GM18909 (cell line): ENCODE data around the gene ARHGAP35.
"Not testable (repeated sequence)": the region's sequence is repeated elsewhere in the genome, so short reads cannot be mapped to it uniquely, and the experiment has no call there.

Experiments
- ATAC-seq: cut with Tn5 transposase; IDR thresholded peaks from one replicate; pipeline ENCODE4 v1.9.1; 2021; ENCODE audit warnings: mild to moderate bottlenecking; ENCODE audit not compliant: unreplicated experiment, poor library complexity

ARHGAP35 gene

DNA sequence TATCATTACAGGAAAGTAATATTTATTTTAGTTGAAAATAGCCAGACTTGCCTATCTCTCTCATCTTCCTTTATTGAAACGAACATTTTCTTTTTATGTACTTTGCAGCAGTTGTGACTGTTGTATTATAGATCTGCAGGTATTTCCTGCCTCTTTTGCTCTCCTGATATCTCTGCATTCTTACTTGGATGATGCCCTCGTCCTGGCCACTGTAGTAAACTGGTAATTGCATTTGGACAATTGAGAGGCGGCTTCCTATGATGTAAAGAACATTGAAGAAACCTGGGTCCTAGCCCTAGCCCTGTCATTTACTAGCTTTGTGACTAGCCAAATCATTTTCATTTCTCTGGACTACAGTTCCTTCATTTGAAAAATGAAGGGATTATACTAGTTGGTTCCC lies 6.4 kb downstream of the ARHGAP35 start:
- ATAC-seq = no peak

DNA sequence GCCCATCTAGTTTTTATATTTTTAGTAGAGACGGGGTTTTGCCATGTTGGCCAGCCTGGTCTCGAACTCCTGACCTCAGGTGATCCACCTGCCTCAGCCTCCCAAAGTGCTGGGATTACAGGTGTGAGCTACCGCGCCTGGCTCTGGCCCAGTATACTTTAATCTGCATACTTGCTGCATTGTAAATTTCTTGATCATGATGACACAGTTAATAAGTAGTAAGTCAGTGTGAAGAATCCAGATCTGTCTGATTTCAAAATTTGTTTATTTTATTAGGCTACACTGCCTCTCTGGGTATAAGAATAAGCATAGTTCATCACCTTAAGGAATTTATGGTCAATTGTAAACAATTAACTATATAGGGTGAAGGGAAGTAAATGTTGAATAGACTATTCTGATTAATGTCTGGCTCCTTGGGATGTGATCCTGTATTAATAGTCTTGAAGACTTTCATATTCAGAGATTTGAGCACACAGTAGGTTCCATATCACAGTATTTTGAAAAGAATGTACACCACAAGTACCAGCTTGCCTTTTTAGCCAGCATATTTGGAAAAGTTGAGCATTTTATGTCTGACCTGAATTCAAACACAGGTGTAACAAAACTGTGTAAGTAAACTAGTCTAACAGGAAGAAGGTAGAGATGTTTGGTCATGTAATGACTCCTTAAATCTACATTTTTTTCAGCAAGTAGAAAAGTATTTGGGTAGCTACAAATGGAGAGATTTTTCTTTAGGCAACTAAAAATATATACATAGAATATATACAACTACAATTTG lies 7.4 kb downstream of the ARHGAP35 start:
- no peak for ATAC-seq

DNA sequence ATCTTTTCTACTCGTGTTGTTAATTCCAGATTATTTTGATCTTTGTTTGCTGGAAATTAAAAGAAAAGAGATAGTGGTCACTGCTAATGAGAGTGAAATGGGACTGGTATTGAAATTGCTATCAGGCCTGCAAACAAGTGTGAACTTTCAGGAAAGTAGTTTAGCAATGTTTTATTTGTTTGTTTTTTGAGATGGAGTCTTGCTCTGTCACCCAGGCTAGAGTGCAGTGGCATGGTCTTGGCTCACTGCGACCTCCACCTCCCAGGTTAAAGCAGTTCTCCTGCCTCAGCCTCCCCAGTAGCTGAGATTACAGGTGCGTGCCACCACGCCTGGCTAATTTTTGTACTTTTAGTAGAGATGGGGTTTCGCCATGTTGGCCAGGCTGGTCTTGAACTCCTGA lies 10.4 kb downstream of the ARHGAP35 start:
- ATAC-seq = not testable (repeated sequence)

DNA sequence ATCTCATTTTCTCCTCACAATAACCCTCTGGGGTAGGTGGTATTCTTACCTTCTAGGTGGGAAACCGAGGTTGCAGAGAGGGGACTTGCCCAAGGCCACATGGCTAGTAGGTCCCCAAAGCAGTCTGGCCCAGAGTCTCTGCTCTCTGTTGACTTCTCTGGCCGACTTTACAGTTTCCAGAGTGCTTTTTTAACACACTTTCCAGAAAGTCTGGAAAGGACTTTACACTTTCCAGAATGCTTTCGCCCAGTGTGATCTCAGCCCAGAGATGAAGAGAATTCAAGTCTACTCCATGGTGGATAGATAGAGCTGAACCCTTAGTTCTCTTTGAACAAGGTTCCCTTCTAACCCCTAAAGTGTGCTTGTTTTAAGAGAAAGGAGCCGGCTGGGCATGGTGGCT lies 12.2 kb downstream of the ARHGAP35 start:
- no peak for ATAC-seq

DNA sequence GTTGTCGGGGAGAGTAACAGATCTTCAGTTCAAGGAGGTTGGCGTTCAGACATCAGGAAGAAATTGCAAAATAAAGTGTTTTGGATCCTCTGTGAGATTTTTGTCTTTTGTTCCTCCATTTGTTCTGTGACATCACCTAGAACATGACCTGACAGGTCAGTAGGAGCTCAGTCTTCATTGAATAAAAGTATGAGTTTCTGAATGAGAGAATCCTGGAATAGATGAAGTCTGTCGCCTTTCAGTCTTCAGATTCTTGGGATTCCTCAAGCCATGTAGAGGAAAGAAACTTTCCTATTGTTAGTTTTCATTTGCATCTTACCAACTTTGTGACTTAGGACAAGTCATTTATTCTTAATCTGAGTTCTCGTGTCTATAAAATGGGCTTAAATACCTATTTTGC lies 14.4 kb downstream of the ARHGAP35 start:
- ATAC-seq = no peak

DNA sequence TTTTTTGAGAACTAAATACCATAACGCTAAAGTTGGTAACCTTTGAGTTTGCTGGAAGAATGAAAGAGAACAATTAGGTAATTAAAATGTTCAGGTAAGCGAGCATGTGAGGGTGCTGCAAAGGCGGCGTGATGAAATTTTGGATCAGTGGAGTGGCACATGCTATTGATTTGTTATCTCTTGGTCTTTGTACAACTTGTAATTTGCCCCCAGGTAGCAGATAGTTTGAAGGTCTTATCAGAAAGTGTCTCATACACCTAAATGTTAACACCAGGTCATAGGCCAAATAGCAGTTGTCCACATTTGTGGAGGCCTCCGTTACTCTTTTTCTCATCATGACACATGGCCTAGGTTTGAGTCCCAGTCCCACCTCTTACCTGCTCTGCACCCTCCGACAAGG lies 14.9 kb downstream of the ARHGAP35 start:
- no peak for ATAC-seq

DNA sequence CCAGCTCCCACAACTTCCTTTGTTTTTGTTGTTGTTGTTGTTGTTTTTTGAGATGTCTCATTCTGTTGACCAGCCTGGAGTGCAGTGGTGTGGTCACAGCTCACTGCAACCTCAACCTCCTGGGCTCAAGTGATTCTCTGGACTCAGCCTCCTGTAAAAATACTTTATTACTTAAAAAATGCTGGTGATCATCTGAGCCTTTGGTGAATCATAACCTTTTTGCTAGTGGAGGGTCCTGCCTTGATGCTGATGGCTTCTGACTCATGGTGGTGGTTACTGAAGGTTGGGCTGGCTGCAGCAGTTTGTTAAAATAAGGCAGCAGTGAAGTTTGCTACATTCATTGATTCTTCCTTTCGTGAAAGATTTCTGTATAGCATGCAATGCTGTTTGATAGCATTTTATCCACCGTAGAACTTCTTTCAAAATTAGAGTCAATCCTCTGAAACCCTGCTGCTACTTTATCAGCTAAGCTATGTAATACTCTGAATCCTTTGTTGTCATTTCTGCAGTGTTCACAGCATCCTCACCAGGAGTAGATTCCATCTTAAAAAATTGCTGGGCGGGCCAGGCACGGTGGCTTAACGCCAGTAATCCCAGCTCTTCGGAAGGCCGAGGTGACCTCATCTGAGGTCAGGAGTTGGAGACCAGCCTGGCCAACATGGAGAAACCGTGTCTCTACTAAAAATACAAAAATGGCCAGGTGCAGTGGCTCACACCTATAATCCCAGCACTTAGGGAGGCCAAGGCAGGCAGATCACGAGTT lies 18.0 kb downstream of the ARHGAP35 start:
- ATAC-seq = no peak

DNA sequence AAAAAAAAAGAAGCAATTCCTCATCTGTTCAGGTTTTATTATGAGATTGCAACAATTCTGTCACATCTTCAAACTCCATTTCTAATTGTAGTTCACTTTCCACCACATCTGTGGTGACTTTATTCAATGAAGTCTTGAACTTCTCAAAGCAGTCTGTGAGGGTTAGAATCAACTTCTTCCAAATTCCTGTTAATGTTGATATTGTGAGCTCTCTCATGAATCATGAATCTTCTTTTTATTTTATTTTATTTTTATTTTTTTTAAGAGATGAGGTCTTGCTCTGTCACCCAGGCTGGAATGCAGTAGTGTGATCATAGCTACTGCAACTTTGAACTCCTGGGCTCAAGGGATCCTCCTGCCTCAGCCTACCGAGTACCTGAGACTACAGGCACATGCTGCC lies 19.6 kb downstream of the ARHGAP35 start:
- ATAC-seq = no peak

DNA sequence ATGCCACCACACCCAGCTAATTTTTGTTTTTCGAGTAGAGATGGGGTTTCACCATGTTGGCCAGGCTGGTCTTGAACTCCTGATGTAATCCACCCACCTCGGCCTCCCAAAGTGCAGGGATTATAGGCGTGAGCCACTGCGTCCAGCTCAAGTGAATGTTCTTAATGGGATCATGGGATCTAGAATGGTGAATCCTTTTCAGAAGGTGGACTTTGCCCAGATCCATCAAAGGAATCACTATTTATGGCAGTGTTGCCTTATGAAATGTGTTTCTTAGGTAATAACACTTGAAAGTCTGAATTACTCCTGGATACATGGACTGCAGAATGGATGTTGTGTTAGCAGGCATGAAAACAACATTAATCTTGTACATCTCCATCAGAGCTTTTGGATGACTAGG lies 20.3 kb downstream of the ARHGAP35 start:
- no peak for ATAC-seq

DNA sequence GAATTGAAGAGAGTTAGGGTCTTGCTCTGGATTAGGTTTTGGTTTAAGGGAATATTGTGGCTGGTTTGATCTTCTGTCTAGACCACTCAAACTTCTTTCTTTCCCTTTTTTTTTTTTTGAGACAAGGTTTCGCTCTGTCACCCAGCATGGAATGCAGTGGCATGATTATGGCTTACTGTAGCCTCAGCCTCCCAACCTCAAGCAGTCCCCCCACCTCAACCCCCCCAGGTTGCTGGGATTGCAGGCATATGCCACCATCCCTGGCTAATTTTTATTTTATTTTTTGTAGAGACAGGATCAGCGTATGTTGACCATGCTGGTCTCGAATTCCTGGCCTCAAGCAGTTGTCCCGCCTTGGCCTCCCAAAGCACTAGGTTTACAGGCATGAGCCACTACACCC lies 21.2 kb downstream of the ARHGAP35 start:
- ATAC-seq = no peak

DNA sequence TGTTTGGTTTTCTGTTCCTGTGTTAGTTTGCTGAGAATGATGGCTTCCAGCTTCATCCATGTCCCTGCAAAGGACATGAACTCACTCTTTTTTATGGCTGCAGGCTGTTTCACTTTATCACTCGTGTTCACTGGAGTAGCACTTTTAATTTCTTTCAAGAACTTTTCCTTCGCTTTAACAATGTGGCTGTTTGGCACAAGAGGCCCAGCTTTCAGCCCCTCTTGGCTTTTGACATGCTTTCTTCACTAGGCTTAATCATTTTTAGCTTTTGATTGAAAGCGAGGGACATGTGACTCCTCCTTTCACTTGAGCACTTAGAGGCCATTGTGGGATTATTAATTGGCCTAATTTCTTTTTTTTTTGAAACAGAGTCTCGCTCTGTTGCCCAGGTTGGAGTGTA lies 22.0 kb downstream of the ARHGAP35 start:
- not testable (repeated sequence) for ATAC-seq

DNA sequence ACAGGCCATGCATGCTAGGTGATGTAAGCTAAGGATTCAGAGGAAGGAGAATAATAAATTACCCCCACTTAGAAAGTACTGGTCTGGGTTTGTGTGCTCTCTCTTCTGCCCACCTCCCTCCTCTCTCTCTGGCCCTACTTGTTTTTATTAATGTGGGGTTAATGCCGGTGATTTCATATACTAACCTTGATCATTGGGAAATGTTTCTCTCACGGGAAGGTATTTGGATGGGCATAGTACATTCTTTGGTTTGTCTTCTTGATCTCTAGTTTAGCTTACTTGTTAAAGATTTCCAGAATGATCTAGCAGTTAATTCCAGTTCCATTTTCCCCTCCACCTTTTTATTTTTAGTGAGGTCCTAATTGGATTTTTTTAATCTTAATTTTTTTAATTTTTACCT lies 24.6 kb downstream of the ARHGAP35 start:
- no peak for ATAC-seq

DNA sequence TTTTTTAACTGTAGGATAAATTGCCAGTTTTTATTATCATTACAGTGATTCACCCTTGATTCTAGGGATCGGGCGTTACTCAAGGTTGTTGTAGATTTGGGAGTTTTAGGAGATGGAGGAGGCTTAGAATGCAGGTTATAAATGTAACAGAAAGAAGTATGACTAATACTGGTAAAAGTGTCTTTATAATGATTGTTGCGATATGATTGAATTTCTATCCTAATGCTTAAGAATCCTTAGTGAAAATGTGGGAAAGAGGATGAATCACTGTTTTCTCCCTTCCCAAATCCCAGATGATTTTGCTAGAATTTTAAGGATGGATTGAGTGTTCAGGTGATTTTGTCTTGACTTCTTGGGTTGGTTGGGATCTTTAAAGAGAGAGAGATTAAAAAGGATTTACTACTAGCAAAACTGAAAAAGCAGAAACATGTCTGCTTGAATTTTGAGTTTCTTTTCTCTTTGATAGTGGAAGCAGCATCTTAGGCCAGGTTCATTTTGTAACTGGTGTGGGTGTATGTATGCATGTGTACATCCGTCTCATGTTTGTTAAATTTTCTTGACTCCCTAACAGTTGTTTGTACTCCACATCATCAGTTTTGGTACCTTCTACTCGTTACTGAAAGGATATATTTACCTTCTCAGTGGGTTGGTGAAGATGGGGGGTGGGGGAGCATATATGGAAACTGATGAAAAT lies 25.9 kb downstream of the ARHGAP35 start:
- ATAC-seq = no peak

DNA sequence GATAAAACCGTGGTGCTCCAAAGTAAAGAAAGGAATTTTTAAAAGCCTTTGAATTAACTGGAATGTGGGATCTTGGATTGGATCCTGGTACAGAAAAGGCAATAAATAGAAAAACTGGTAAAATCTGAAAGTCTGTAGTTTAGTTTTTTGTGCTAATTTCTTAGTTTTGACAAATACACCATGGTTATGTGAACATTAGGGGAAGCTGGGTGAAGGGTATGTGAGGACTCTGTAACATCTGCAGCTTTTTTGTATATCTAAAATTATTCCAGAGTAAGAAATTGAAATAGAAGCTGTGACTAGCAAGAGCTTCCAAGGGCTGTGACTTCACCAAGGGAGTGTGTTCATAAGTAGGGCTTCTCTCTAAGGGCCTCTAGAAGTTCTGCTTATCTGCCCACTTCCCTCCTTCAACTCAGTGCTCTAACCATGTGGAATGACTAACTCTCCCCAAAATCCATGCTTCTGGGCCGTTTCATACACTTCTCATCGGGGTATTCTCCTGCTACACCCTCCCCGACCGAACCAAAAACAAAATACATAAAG lies 26.5 kb downstream of the ARHGAP35 start:
- ATAC-seq = no peak

DNA sequence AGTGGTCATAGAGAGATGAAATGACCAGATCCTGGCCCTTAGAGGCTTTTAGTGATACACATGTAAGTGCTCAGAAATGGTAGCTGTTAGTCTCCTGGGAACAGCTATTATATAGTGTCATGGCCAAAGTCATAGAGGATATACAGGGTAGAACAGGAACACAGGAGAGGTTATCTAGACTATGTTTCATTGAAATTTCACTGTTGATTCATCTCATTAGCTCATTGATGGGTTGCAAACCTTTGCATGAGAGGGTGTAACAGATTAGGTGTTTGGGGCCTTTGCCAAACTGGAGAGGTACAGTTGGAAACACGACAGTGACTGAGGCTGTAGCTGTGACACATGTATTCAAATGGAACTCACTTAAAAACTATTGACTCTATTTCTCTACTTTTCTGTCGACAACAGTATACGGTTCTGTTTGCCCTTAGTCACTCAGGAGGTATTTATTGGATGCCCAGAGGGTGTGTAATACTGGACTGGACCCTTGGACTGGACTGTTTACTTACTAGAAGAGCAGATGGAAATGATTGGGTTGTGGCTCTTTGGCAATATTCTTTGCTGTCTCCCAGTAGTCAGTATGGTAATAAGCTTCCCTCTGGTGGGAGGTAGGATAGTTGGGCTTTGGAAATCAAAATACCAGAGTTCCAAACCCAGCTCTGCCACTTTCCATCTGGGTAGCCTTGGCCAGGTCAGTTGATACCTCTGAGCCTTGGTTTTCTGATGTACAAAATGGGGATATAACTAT lies 29.8 kb downstream of the ARHGAP35 start:
- no peak for ATAC-seq

DNA sequence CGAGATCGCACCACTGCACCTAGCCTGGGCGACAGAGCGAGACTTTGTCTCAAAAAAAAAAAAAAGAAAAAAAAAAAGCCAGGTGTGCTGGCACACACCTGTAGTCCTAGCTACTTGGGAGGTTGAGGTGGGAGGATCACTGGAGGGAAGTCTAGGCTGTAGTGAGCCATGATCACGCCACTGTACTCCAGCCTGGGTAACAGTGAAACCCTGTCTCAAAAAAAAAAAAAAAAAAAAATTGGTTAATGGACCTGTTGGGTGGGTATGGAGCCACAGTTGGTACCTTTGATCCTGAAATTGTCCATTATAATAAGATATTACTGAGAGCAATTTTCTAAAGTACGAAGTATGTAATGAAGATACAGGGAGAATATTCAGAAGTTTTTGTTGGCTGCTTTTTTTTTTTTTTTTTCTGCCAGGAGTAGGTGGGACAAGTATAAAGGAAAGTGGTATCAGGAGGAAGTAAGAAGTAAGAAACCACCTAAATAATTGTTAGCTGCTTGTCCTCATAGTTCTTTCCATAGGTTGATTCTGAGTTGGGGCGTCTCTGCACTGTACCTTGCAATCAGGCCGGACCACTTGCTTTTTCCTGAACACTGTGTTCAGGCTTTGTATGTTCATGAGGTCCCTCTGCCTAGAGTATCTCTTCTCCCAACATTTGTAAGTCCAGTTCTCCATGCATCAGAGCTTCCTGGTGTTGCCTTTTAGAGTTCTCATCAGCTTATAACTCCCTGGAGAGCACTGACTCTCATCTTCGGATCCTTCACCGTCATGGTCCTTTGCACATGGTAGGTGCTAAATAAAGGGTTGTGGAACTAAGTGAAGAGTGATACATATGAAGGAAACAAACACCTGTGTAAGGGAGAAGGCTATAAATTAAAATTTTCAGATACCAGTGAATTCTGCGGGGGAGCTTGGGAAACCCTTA lies 31.7 kb downstream of the ARHGAP35 start:
- no peak for ATAC-seq

DNA sequence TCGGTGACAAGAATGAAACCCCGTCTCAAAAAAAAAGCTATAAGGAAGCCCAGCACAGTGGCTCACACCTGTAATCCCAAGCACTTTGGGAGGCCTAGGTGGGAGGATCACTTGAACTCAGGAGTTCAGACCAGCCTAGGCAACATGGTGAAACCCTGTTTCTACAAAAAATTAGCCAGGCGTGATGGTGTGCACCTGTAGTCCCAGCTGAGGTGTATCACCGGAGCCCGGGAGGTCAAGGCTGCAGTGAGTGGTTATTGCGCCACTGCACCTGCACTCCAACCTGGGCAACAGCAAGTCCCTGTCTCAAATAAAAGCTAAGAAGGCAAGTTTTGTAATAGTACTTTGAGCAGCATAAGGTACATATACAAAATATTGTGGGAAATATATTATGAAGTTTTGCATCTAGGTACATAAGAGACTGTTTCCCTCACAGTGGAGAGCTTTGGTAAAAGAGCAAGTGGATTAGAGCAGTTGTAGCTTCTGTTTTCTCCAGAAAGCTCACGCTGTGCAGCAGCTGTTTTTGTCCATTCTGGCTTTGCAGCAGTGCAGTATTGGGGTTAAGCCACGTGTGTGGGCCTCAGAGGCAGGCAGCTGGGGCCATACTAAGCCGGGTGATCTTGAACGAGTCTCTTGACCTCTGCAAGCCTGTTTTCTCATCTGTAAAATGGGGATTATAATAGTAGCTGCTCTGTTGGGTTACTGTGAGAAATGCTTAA lies 35.4 kb downstream of the ARHGAP35 start:
- ATAC-seq = no peak

DNA sequence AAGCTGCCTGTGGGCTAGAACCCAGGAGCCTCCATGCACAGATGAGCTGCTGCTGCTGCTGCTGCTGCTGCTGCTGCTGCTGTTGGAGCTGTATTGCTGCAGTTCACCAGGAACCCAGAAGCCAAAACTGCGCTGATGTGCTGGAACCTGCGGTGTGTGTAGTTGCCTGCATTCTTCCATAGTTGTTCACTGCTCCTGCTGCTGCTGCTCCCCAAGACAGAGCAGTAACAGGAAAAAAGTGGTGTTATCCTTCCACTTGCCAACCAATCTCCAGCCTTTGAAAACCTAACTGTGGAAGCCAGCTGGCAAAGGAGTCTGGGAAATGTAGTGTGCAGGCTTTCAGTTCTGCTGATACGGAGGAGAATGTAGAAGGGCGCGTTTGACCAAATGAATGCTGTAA lies 37.9 kb downstream of the ARHGAP35 start:
- no peak for ATAC-seq

DNA sequence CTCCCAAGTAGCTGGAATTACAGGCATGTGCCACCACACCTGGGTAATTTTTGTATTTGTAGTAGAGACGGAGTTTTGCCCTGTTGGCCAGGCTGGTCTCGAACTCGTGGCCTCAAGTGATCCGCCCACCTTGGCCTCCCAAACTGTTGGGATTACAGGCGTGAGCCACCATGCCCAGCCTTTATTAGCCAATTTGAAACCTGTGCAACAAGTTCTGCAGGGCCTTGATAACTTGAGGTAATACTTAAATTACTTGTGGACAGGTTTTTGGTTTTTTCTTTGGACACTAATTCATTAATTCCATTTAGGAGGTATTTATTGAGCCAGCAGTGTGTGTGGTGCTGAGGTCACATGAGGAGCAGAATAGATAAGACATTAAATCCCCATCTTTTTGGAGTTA lies 39.5 kb downstream of the ARHGAP35 start:
- no peak for ATAC-seq
